Measurements from ENCODE around the gene TUBB1. TPM values are rescaled to one million over a fixed set of nuclear protein-coding genes. Genes with fewer than 3 reads are reported as not detected.
A peak's percentile ranks its signal among the peaks of the same experiment; 100 is the strongest.

The TUBB1 gene
- total and polyA plus RNA-seq, 2 experiments from 2014 or later, result 0.03 TPM; not detected in 1

GRCh38 chr20:59048681-59049030 is 29.4 kb downstream of the TUBB1 start:
- Histone ChIP-seq H3K9me3 (ENCODE audit: low read depth) (no peaks in the 10 kb centered on the region), H3K36me3 (no peaks in the 10 kb centered on the region)

GRCh38 chr20:59050437-59050836 is 31.2 kb downstream of the TUBB1 start:
- H3K4me1 ChIP-seq (ENCODE audit: low read depth), result no peaks in the 10 kb centered on the region
- DNase-seq (ENCODE audit: low read depth in 1 of 2, low spot score in 1 of 2), result no peak
- no peak for TF ChIP-seq CTCF (IDR thresholded peaks at IDR 0.05; ENCODE audit: low read depth, low read length)
- peaks cover 7% of the 10 kb centered on the region for H3K27me3 ChIP-seq
- H3K9me3 ChIP-seq (ENCODE audit: low read depth), result no peaks in the 10 kb centered on the region
- no peak overlapping the region for H3K4me3 ChIP-seq
- no peak overlapping the region for H3K27ac ChIP-seq
- H3K36me3 ChIP-seq, result no peaks in the 10 kb centered on the region

More at GRCh38 chr20:59048681-59049030, 29.4 kb downstream of the TUBB1 start:
- Histone ChIP-seq H3K4me3 (no peak overlapping the region), H3K27ac (no peak overlapping the region), H3K27me3 (peaks cover 7% of the 10 kb centered on the region), H3K4me1 (ENCODE audit: low read depth) (no peaks in the 10 kb centered on the region)
- TF ChIP-seq CTCF (IDR thresholded peaks at IDR 0.05; ENCODE audit: low read depth, low read length), result no peak
- DNase-seq (ENCODE audit: low read depth in 1 of 2, low spot score in 1 of 2), result no peak

- no peak for DNase-seq (ENCODE audit: low read depth in 1 of 2, low spot score in 1 of 2)
- Histone ChIP-seq H3K4me3 (no peak overlapping the region), H3K4me1 (ENCODE audit: low read depth) (no peaks in the 10 kb centered on the region), H3K9me3 (ENCODE audit: low read depth) (no peaks in the 10 kb centered on the region), H3K27me3 (peaks cover 7% of the 10 kb centered on the region), H3K36me3 (no peaks in the 10 kb centered on the region), H3K27ac (no peak overlapping the region)
- no peak for TF ChIP-seq CTCF (IDR thresholded peaks at IDR 0.05; ENCODE audit: low read depth, low read length)
These were observed 32.5 kb downstream of the TUBB1 start for GRCh38 chr20:59051666-59052185.

GRCh38 chr20:59055302-59055701 is 36.1 kb downstream of the TUBB1 start:
- H3K9me3 ChIP-seq (ENCODE audit: low read depth), result no peaks in the 10 kb centered on the region
- no peak overlapping the region for H3K4me3 ChIP-seq
- H3K27ac ChIP-seq, result no peak overlapping the region
- H3K36me3 ChIP-seq, result no peaks in the 10 kb centered on the region
- H3K27me3 ChIP-seq, result peaks cover 7% of the 10 kb centered on the region
- no peaks in the 10 kb centered on the region for H3K4me1 ChIP-seq (ENCODE audit: low read depth)
- peak in 1 of 2 donors; percentile 34 for DNase-seq (ENCODE audit: low read depth in 1 of 2, low spot score in 1 of 2)
- TF ChIP-seq CTCF (IDR thresholded peaks at IDR 0.05; ENCODE audit: low read depth, low read length), result peak; percentile 43

- H3K27me3 ChIP-seq, result no peaks in the 10 kb centered on the region
- peak in 1 of 2 donors; percentile 16 for DNase-seq (ENCODE audit: low read depth in 1 of 2, low spot score in 1 of 2)
- H3K36me3 ChIP-seq, result no peaks in the 10 kb centered on the region
- H3K4me1 ChIP-seq (ENCODE audit: low read depth), result peaks cover 22% of the 10 kb centered on the region
- TF ChIP-seq CTCF (IDR thresholded peaks at IDR 0.05; ENCODE audit: low read depth, low read length), result no peak
- no peak overlapping the region for H3K4me3 ChIP-seq
- no peaks in the 10 kb centered on the region for H3K9me3 ChIP-seq (ENCODE audit: low read depth)
- H3K27ac ChIP-seq, result no peak overlapping the region
These were observed 42.9 kb downstream of the TUBB1 start for GRCh38 chr20:59062081-59062480.
